Measurements from ENCODE around the gene WHRN.

WHRN gene

GRCh38 chr9:114469091-114469853 is 36.0 kb downstream of the WHRN start:
- DNase-seq: no peak

- DNase-seq: no peak
Observed at GRCh38 chr9:114467910-114468309, 37.4 kb downstream of the WHRN start.

GRCh38 chr9:114467226-114467750 is 38.0 kb downstream of the WHRN start:
- DNase-seq: no peak

- DNase-seq: no peak
Observed at GRCh38 chr9:114465906-114466900, 39.1 kb downstream of the WHRN start.

- DNase-seq: no peak
Observed at GRCh38 chr9:114465417-114465816, 39.9 kb downstream of the WHRN start.

- no peak for DNase-seq
Observed at GRCh38 chr9:114464281-114465051, 40.8 kb downstream of the WHRN start.

- peak; percentile 34 for DNase-seq
Observed at GRCh38 chr9:114462791-114463190, 42.5 kb downstream of the WHRN start.

GRCh38 chr9:114461468-114461867 is 43.8 kb downstream of the WHRN start:
- DNase-seq: no peak

GRCh38 chr9:114460513-114461199 is 44.6 kb downstream of the WHRN start:
- no peak for DNase-seq

GRCh38 chr9:114459464-114459863 is 45.8 kb downstream of the WHRN start:
- no peak for DNase-seq

GRCh38 chr9:114456929-114457328 is 48.3 kb downstream of the WHRN start:
- no peak for DNase-seq

GRCh38 chr9:114454652-114455051 is 50.6 kb downstream of the WHRN start:
- no peak for DNase-seq

GRCh38 chr9:114452219-114453165 is 52.8 kb downstream of the WHRN start:
- no peak for DNase-seq

GRCh38 chr9:114451707-114452031 is 53.6 kb downstream of the WHRN start:
- DNase-seq: no peak

- DNase-seq: no peak
Observed at GRCh38 chr9:114450833-114451706, 54.2 kb downstream of the WHRN start.

- DNase-seq: no peak
Observed at GRCh38 chr9:114450181-114450580, 55.1 kb downstream of the WHRN start.

- DNase-seq: no peak
Observed at GRCh38 chr9:114449236-114449635, 56.0 kb downstream of the WHRN start.

- DNase-seq: peak; percentile 58
Observed at GRCh38 chr9:114448706-114449105, 56.6 kb downstream of the WHRN start.

- no peak for DNase-seq
Observed at GRCh38 chr9:114446672-114447450, 58.4 kb downstream of the WHRN start.
